Neural progenitor cell (in vitro differentiated cells): ENCODE results near the gene NSUN5. TPM values are rescaled to one million over a fixed set of nuclear protein-coding genes. Genes with fewer than 3 reads are reported as not detected.
"Not testable (repeated sequence)": the region's sequence is repeated elsewhere in the genome, so short reads cannot be mapped to it uniquely, and the experiment has no call there.

ENCODE experiments used
- DNase-seq: peaks from one replicate; pipeline ENCODE4 v3.0.0-alpha.2; 2016; ENCODE audit warnings: low spot score
- H2AFZ ChIP-seq: fragments of 200-600 bp; sonication (generic); replicated peaks from 2 replicates; pipeline ENCODE4 v1.6.1; 2016; ENCODE audit warnings: antibody characterized with exemption
- H3F3A ChIP-seq: fragments of 200-600 bp; sonication (generic); 2 replicates; pipeline ENCODE4 v1.6.1; 2016; ENCODE audit warnings: antibody characterized with exemption, low read depth
- H3K27ac ChIP-seq: fragments of 200-600 bp; sonication (generic); 2 replicates; pipeline ENCODE4 v1.5.1; 2016; ENCODE audit warnings: mild to moderate bottlenecking
- H3K27me3 ChIP-seq: fragments of 200-600 bp; sonication (generic); 2 replicates; pipeline ENCODE4 v1.6.1; 2016; ENCODE audit warnings: mild to moderate bottlenecking, moderate library complexity
- H3K36me3 ChIP-seq: fragments of 200-600 bp; sonication (generic); 2 replicates; pipeline ENCODE4 v1.5.1; 2016
- H3K4me1 ChIP-seq: fragments of 200-600 bp; sonication (generic); 2 replicates; pipeline ENCODE4 v1.6.1; 2016; ENCODE audit warnings: mixed run types
- H3K4me2 ChIP-seq: fragments of 200-600 bp; sonication (generic); 2 replicates; pipeline ENCODE4 v1.6.1; 2016
- H3K4me3 ChIP-seq: fragments of 200-600 bp; sonication (generic); 2 replicates; pipeline ENCODE4 v1.5.1; 2016
- H3K79me2 ChIP-seq: fragments of 200-600 bp; sonication (generic); 2 replicates; pipeline ENCODE4 v1.6.1; 2016; ENCODE audit warnings: low read depth
- H3K9ac ChIP-seq: fragments of 200-600 bp; sonication (generic); 2 replicates; pipeline ENCODE4 v1.6.1; 2016
- H3K9me3 ChIP-seq: fragments of 200-600 bp; sonication (generic); 2 replicates; pipeline ENCODE4 v1.5.1; 2016; ENCODE audit warnings: low read depth
- H4K20me1 ChIP-seq: fragments of 200-600 bp; sonication (generic); 2 replicates; pipeline ENCODE4 v1.6.1; 2016; ENCODE audit warnings: low read depth
- H3K27ac Mint-ChIP-seq: 3 replicates; pipeline ENCODE4 v1.8.0; 2021; ENCODE audit warnings: mixed read lengths
- H3K27me3 Mint-ChIP-seq: 2 replicates; pipeline ENCODE4 v1.8.0; 2022; ENCODE audit warnings: low read depth, mild to moderate bottlenecking, inconsistent platforms, moderate library complexity, mixed read lengths; ENCODE audit not compliant: insufficient read depth
- H3K36me3 Mint-ChIP-seq: 3 replicates; pipeline ENCODE4 v1.8.0; 2021; ENCODE audit warnings: mixed read lengths
- H3K4me1 Mint-ChIP-seq: 3 replicates; pipeline ENCODE4 v1.8.0; 2021; ENCODE audit warnings: mixed read lengths
- H3K4me3 Mint-ChIP-seq: 3 replicates; pipeline ENCODE4 v1.8.0; 2021; ENCODE audit warnings: mild to moderate bottlenecking, moderate library complexity, mixed read lengths
- H3K9me3 Mint-ChIP-seq: 3 replicates; pipeline ENCODE4 v1.8.0; 2020; ENCODE audit warnings: mixed read lengths
- small RNA-seq: library from RNA; depleted of rRNA; stranded (forward); fragments of <200 nt; gene quantifications from one replicate; pipeline ENCODE3, GENCODE V24; 2015
- total RNA-seq: library from RNA; depleted of rRNA; stranded (reverse); fragments of >200 nt; gene quantifications from 2 replicates; pipeline ENCODE4 v1.2.3, GENCODE V29; 2015; ENCODE audit warnings: low replicate concordance

The NSUN5 gene
- total RNA-seq, 1 donor from 2014 or later: 23.3 TPM

DNA sequence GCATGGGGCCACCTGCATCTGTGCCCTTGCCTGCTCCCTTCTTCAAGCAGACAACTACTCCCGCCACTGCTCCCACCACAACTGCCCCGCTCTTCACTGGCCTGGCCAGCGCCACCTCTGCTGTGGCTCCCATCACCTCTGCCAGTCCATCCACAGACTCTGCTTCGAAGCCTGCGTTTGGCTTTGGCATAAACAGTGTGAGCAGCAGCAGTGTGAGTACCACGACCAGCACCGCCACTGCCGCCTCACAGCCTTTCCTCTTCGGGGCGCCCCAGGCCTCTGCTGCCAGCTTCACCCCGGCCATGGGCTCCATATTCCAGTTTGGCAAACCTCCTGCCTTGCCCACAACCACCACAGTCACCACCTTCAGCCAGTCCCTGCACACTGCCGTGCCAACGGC, 11.4 kb downstream of the NSUN5 start:
- H4K20me1 ChIP-seq, H3K36me3 Mint-ChIP-seq, H3K27me3 ChIP-seq, H3K27ac ChIP-seq, H3K36me3 ChIP-seq, H3K9me3 Mint-ChIP-seq, H3K79me2 ChIP-seq, H3K9me3 ChIP-seq, H3K4me2 ChIP-seq, H3K4me1 ChIP-seq, H3K9ac ChIP-seq, DNase-seq, H3F3A ChIP-seq, H3K27me3 Mint-ChIP-seq, H3K4me3 ChIP-seq, H3K27ac Mint-ChIP-seq, H3K4me3 Mint-ChIP-seq, H3K4me1 Mint-ChIP-seq, H2AFZ ChIP-seq: not testable (repeated sequence)

DNA sequence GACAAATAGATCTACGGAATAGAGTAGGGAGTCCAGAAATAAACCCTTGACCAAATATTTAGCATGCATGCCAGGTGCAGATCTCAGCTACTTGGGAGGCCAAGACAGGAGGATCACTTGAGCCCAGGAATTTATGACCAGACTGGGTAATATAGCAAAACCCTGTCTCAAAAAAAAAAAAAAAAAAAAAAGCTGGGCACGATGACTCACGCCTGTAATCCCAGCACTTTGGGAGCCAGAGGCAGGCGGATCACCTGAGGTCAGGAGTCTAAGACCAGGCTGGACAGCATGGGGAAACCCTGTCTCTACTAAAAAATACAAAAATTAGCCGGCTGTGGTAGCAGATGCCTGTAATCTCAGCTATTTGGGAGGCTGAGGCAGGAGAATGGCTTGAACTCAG, 31.4 kb downstream of the NSUN5 start:
- not testable (repeated sequence) for H3K9me3 Mint-ChIP-seq

DNA sequence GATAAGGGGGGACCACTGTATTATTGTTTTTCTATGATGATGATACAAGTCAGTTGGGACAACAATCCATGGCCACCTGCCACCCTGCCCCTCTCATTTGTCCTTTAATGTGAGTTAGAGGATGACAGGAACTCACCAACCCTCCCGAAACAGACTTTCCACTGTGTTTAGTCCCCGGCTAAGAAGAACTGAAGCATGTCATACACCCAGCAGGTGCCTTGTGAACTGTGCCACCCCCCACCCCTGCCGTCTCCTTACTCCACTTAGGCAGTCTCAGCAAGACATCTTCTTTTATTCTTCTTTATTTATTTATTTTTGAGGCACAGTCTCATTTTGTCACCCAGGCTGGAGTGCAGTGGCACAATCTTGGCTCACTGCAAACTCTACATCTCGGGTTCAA, 40.8 kb downstream of the NSUN5 start:
- not testable (repeated sequence) for H3K4me2 ChIP-seq, H3K4me1 ChIP-seq, H3K27me3 ChIP-seq, H3K27ac Mint-ChIP-seq, H3K9me3 Mint-ChIP-seq, H3K27ac ChIP-seq, H3K36me3 Mint-ChIP-seq, H3K4me1 Mint-ChIP-seq, H3K79me2 ChIP-seq, H3K27me3 Mint-ChIP-seq, H3K4me3 Mint-ChIP-seq, H3K9me3 ChIP-seq, H2AFZ ChIP-seq, H3K9ac ChIP-seq, H3F3A ChIP-seq, H3K4me3 ChIP-seq, H4K20me1 ChIP-seq, H3K36me3 ChIP-seq, DNase-seq

More for the DNA sequence above, 31.4 kb downstream of the NSUN5 start:
- not testable (repeated sequence) for H3K27ac Mint-ChIP-seq, H3K79me2 ChIP-seq, H3K36me3 ChIP-seq, H3K4me2 ChIP-seq, H3K27ac ChIP-seq, H3K9me3 ChIP-seq, H3K9ac ChIP-seq, H3K4me1 Mint-ChIP-seq, H3K4me3 ChIP-seq, H3K4me1 ChIP-seq, H3F3A ChIP-seq, H3K27me3 ChIP-seq, H4K20me1 ChIP-seq, DNase-seq, H2AFZ ChIP-seq, H3K27me3 Mint-ChIP-seq, H3K4me3 Mint-ChIP-seq, H3K36me3 Mint-ChIP-seq

DNA sequence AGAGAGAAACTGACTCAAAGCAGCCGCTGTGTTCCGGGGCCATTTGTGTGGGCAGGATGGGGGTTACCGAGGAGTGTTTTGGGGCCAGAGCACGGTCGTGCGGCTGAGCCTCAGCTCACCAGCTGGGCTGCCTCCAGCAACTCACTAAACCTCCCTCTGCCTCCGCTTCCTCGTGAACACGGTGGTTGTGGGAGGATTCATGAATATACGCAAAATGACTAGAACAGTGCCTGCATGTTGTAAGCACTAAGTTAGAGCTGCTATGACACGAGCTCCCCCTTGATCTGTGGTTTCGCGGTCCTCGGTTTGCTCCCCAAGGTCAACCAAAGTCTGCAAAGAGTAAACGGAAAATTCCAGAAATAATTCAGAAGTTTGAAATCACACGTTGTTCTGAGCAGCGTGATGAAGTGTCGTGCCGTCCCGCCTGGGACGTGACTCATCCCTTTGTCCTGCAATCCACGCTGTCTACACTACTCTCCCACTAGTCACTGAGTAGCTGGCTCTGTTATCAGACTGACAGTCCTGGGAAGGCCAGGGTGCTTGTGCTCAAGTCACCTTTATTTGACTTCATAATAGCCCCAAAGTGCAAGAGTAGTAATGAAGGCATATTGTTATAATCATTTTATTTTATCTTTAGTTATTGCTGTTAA, 41.8 kb downstream of the NSUN5 start:
- not testable (repeated sequence) for H3K36me3 Mint-ChIP-seq, H3K79me2 ChIP-seq, H3K9me3 ChIP-seq, H3K27ac ChIP-seq, H3K4me1 ChIP-seq, H3K36me3 ChIP-seq, H3K9ac ChIP-seq, H3F3A ChIP-seq, H3K9me3 Mint-ChIP-seq, H3K27me3 ChIP-seq, H3K27ac Mint-ChIP-seq, H3K4me1 Mint-ChIP-seq, H3K4me3 Mint-ChIP-seq, H3K4me2 ChIP-seq, H3K4me3 ChIP-seq, H4K20me1 ChIP-seq, H2AFZ ChIP-seq, H3K27me3 Mint-ChIP-seq, DNase-seq

DNA sequence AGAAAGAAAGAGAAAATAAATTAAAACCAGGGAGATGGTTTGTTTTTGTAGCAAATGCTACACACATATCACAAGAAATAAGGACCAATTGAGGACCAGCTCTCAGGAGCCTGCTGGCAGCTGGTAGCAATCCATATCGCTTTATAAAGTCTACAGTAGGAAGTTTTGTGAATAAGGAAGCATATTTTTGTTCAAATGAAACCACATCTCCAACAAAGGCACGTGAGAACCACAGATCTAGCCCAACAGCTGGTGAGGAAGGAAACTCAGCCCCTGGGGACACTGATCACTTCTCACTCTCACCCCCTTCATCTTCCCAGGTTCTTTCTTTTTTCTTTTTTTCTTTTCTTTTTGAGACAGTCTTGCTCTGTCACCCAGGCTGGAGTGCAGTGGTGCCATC, 46.2 kb downstream of the NSUN5 start:
- not testable (repeated sequence) for H3K4me3 ChIP-seq, H3K27me3 Mint-ChIP-seq, H3K4me1 ChIP-seq, H3K79me2 ChIP-seq, H3K4me2 ChIP-seq, H3K27ac ChIP-seq, H3K9ac ChIP-seq, DNase-seq, H3K9me3 ChIP-seq, H4K20me1 ChIP-seq, H3F3A ChIP-seq, H2AFZ ChIP-seq, H3K36me3 ChIP-seq, H3K9me3 Mint-ChIP-seq, H3K27me3 ChIP-seq, H3K4me3 Mint-ChIP-seq, H3K27ac Mint-ChIP-seq, H3K36me3 Mint-ChIP-seq, H3K4me1 Mint-ChIP-seq

Small RNA genes lying within 50 kb of the gene (small RNA-seq; reads per million reads assigned to genes)
- gene RNU6-1080P: not detected

Other genes starting within 250 kb of the NSUN5 start
- gene SPDYE9, start 222.8 kb downstream of the NSUN5 start, total RNA-seq: not detected in 2 replicates
- not detected in 2 replicates for gene TRIM50, start 19.3 kb upstream of the NSUN5 start, total RNA-seq
- gene FKBP6, start 19.3 kb upstream of the NSUN5 start, total RNA-seq: not detected in 2 replicates
- 1.1 and 5.8 TPM in 2 replicates for gene FZD9, start 125.0 kb upstream of the NSUN5 start, total RNA-seq
- gene BAZ1B, start 213.5 kb upstream of the NSUN5 start, total RNA-seq: 69.3 and 85.8 TPM in 2 replicates
- 10.4 and 29.9 TPM in 2 replicates for gene BCL7B, start 248.9 kb upstream of the NSUN5 start, total RNA-seq